ENCODE measurements around the gene C1QL2. TPM values are rescaled to one million over a fixed set of nuclear protein-coding genes. Genes with fewer than 3 reads are reported as not detected.

The C1QL2 gene
- total RNA-seq, 2 donors from 2014 or later: not detected

- Histone ChIP-seq H3K27ac (no peak overlapping the region), H3K36me3 (no peaks in the 10 kb centered on the region), H3K9me3 (no peaks in the 10 kb centered on the region), H3K4me1 (no peaks in the 10 kb centered on the region), H3K27me3 (no peaks in the 10 kb centered on the region), H3K9ac (ENCODE audit: low read depth in 2 of 2, low read length in 2 of 2) (no peak overlapping the region), H3K4me3 (no peak overlapping the region)
- DNase-seq: no peak
- intact Hi-C loops (cut with DNase I): loop anchor here (5.0 kb wide), 1 partner anchor 167 kb away; no protein-coding TSS in a partner anchor
- no peak for TF ChIP-seq CTCF (IDR thresholded peaks at IDR 0.05)
Measured at GRCh38 chr2:119179202-119179601, 20.7 kb upstream of the C1QL2 start.

- intact Hi-C loops (cut with DNase I): loop anchor here (5.0 kb wide), 1 partner anchor 166 kb away; no protein-coding TSS in a partner anchor
- Histone ChIP-seq H3K27me3 (no peaks in the 10 kb centered on the region), H3K27ac (no peak overlapping the region), H3K9ac (ENCODE audit: low read depth in 2 of 2, low read length in 2 of 2) (no peak overlapping the region), H3K36me3 (no peaks in the 10 kb centered on the region), H3K4me1 (no peaks in the 10 kb centered on the region), H3K4me3 (no peak overlapping the region), H3K9me3 (no peaks in the 10 kb centered on the region)
- no peak for TF ChIP-seq CTCF (IDR thresholded peaks at IDR 0.05)
- DNase-seq: no peak
Measured at GRCh38 chr2:119178776-119179175, 20.2 kb upstream of the C1QL2 start.

DNA sequence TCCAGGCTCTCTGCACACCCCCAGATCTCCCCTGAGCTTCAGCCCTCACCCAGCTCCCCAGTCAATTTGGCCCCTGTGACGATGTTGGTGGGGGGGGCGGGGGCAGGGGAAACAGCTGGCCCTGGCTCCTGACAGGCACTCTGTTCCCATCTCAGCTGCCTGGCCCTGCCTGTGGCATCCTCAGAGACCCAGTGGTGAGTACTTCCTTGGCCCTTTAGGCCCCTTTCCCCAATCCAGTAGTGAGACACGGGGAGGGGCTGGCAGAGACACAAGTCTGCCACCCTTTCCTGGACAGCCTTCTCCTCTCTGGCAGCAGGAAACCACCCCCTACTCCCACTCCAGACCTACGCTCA, 19.3 kb upstream of the C1QL2 start:
- intact Hi-C loops (cut with DNase I): loop anchor here (5.0 kb wide), 1 partner anchor 166 kb away; no protein-coding TSS in a partner anchor
- Histone ChIP-seq H3K9me3 (no peaks in the 10 kb centered on the region), H3K27me3 (no peaks in the 10 kb centered on the region), H3K4me1 (no peaks in the 10 kb centered on the region), H3K36me3 (no peaks in the 10 kb centered on the region), H3K27ac (no peak overlapping the region), H3K4me3 (no peak overlapping the region), H3K9ac (ENCODE audit: low read depth in 2 of 2, low read length in 2 of 2) (no peak overlapping the region)
- DNase-seq: no peak
- TF ChIP-seq CTCF (IDR thresholded peaks at IDR 0.05): no peak

GRCh38 chr2:119177171-119177837, 18.8 kb upstream of the C1QL2 start:
- Histone ChIP-seq H3K4me3 (no peak overlapping the region), H3K9me3 (no peaks in the 10 kb centered on the region), H3K27ac (no peak overlapping the region), H3K27me3 (no peaks in the 10 kb centered on the region), H3K9ac (ENCODE audit: low read depth in 2 of 2, low read length in 2 of 2) (no peak overlapping the region), H3K36me3 (no peaks in the 10 kb centered on the region), H3K4me1 (no peaks in the 10 kb centered on the region)
- intact Hi-C loops (cut with DNase I): loop anchor here (5.0 kb wide), 1 partner anchor 165 kb away; no protein-coding TSS in a partner anchor
- no peak for DNase-seq
- no peak for TF ChIP-seq CTCF (IDR thresholded peaks at IDR 0.05)

- H3K36me3 ChIP-seq: no peaks in the 10 kb centered on the region
- no peak overlapping the region for H3K9ac ChIP-seq (ENCODE audit: low read depth in 2 of 2, low read length in 2 of 2)
- no peaks in the 10 kb centered on the region for H3K4me1 ChIP-seq
- no peak overlapping the region for H3K4me3 ChIP-seq
- no peak for TF ChIP-seq CTCF (IDR thresholded peaks at IDR 0.05)
- intact Hi-C loops (cut with DNase I): loop anchor here (2.0 to 5.0 kb wide), 2 partner anchors 163 to 295 kb away; no protein-coding TSS in a partner anchor
- H3K27ac ChIP-seq: no peak overlapping the region
- H3K27me3 ChIP-seq: no peaks in the 10 kb centered on the region
- no peaks in the 10 kb centered on the region for H3K9me3 ChIP-seq
- DNase-seq: no peak
Measured at GRCh38 chr2:119175517-119175916, 17.0 kb upstream of the C1QL2 start.
